ENCODE results near the gene EED. TPM values are rescaled to one million over a fixed set of nuclear protein-coding genes. Genes with fewer than 3 reads are reported as not detected.

EED gene
- total and polyA plus RNA-seq, 9 donors = 14.3 to 24.9 (median 20.0) TPM

DNA sequence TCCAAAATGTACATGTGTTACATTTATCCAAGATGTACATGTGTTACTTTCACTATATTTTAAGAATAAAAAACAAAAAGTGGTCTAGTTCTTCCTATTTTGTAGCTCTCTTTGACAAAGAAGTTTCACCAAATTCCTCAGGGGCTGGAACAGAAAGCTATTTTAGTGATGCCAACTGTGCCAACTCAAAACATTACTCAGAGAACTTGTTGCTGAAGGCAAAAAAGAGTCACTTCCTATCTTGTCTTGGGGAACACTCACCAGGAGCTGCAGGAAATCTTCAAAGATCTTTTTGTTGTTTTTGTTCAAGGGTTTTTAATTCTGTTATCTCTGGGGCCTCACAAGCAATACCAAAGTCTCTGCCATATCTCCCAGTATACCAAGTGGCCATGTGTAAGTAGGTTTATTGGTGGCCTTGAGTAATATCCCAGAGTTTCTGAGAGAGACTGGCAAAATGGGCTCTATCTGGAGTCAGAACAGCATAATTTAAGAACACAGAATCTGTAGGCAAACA is 13.6 kb upstream of the EED start:
- H3K4me1 ChIP-seq (ENCODE audit: control insufficient read depth, insufficient read depth, low read length) = no peaks in the 10 kb centered on the region
- H3K27ac ChIP-seq (ENCODE audit: low read length) = no peak overlapping the region
- H3K27me3 ChIP-seq (ENCODE audit: control insufficient read depth, insufficient read depth, low read length) = no peaks in the 10 kb centered on the region
- no peaks in the 10 kb centered on the region for H3K9me3 ChIP-seq (replicated peaks; ENCODE audit: control insufficient read depth, low read depth, low read length)
- DNase-seq = no peak
- H3K4me3 ChIP-seq (ENCODE audit: low read length) = no peak overlapping the region
- no peaks in the 10 kb centered on the region for H3K36me3 ChIP-seq (ENCODE audit: control insufficient read depth, insufficient read depth, low read length)

DNA sequence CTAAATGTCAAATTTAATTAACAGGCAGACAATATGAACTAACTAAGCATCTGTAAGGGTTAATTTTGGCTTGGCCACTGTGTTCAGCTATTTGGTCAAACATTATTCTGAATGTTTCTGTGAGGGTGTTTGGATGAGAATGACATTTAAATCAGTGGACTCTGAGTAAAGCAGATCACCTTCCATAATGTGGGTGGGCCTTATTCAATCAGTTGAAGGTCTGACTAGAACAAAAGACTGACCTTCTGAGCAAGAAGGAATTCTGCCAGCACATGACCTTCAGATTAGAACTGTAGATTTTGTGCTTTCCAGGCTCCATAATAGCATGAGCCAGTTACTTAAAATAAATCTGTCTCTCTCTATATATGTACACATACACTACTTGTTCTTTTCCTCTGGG is 12.0 kb upstream of the EED start:
- Histone ChIP-seq H3K36me3 (ENCODE audit: control insufficient read depth, insufficient read depth, low read length) (no peaks in the 10 kb centered on the region), H3K4me1 (ENCODE audit: control insufficient read depth, insufficient read depth, low read length) (no peaks in the 10 kb centered on the region), H3K27me3 (ENCODE audit: control insufficient read depth, insufficient read depth, low read length) (no peaks in the 10 kb centered on the region), H3K27ac (ENCODE audit: low read length) (no peak overlapping the region), H3K4me3 (ENCODE audit: low read length) (no peak overlapping the region), H3K9me3 (replicated peaks; ENCODE audit: control insufficient read depth, low read depth, low read length) (no peaks in the 10 kb centered on the region)
- DNase-seq = no peak

- H3K4me3 ChIP-seq (ENCODE audit: low read length) = no peak overlapping the region
- H3K27me3 ChIP-seq (ENCODE audit: control insufficient read depth, insufficient read depth, low read length) = no peaks in the 10 kb centered on the region
- no peak overlapping the region for H3K27ac ChIP-seq (ENCODE audit: low read length)
- no peaks in the 10 kb centered on the region for H3K36me3 ChIP-seq (ENCODE audit: control insufficient read depth, insufficient read depth, low read length)
- no peak for DNase-seq
- WGBS (ENCODE audit: insufficient coverage) = no CpG with 5 or more reads among the region's 2 CpGs
- no peaks in the 10 kb centered on the region for H3K4me1 ChIP-seq (ENCODE audit: control insufficient read depth, insufficient read depth, low read length)
- no peaks in the 10 kb centered on the region for H3K9me3 ChIP-seq (replicated peaks; ENCODE audit: control insufficient read depth, low read depth, low read length)
These were observed 9.6 kb upstream of the EED start for GRCh38 chr11:86234831-86235461.

DNA sequence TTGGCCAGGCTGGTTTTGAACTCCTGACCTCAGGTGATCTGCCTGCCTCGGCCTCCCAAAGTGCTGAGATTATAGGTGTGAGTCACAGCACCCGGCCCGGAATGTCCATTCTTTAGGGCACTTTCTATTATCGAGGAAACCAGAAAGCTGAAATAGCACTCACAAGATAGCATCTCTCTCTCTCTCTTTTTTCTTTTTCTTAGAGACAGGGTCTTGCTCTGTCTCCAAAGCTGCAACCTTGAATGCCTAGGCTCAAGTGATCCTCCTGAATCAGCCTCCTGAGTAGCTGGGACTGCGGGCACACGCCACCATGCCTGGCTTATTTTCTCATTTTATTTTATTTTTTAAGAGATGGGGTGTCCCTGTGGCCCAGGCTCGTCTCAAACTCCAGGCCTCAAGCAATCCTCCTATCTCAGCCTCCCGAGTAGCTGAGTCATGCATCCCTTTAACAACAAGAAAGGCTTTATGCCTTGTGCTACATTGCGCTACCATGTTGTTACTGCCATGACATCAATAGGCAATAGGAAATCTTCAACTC is 7.2 kb upstream of the EED start:
- no peaks in the 10 kb centered on the region for H3K4me1 ChIP-seq (ENCODE audit: control insufficient read depth, insufficient read depth, low read length)
- H3K9me3 ChIP-seq (replicated peaks; ENCODE audit: control insufficient read depth, low read depth, low read length) = no peaks in the 10 kb centered on the region
- H3K27me3 ChIP-seq (ENCODE audit: control insufficient read depth, insufficient read depth, low read length) = no peaks in the 10 kb centered on the region
- 89% methylated on average over 6 of the region's 9 CpGs for WGBS (ENCODE audit: insufficient coverage)
- H3K27ac ChIP-seq (ENCODE audit: low read length) = no peak overlapping the region
- DNase-seq = no peak
- no peaks in the 10 kb centered on the region for H3K36me3 ChIP-seq (ENCODE audit: control insufficient read depth, insufficient read depth, low read length)
- H3K4me3 ChIP-seq (ENCODE audit: low read length) = no peak overlapping the region

DNA sequence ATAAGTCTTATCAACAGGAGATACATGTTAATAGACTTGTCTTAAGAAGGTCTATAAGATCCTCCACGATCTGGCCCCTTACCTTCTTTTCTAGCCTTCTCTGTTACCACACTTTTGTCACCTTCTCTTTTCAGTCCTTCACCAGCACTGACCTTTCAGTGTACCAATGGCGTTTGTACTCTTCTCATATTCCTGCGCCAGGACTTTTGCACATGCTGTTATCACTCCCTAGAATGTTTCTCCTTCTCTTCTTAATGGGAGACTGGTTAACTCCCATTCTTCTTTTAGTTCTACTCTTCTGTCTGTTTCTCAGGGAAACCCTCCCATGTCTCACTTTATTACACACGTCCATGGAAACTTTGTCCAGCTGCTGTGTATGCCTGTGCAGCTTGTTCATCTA is 4.4 kb upstream of the EED start:
- Histone ChIP-seq H3K4me3 (ENCODE audit: low read length) (no peak overlapping the region), H3K9me3 (replicated peaks; ENCODE audit: control insufficient read depth, low read depth, low read length) (no peaks in the 10 kb centered on the region), H3K36me3 (ENCODE audit: control insufficient read depth, insufficient read depth, low read length) (no peaks in the 10 kb centered on the region), H3K4me1 (ENCODE audit: control insufficient read depth, insufficient read depth, low read length) (peaks cover 2% of the 10 kb centered on the region), H3K27ac (ENCODE audit: low read length) (no peak overlapping the region), H3K27me3 (ENCODE audit: control insufficient read depth, insufficient read depth, low read length) (no peaks in the 10 kb centered on the region)
- WGBS (ENCODE audit: insufficient coverage) = 69% methylated on average over 4 of the region's 4 CpGs
- no peak for DNase-seq

- H3K9me3 ChIP-seq (replicated peaks; ENCODE audit: control insufficient read depth, low read depth, low read length) = no peaks in the 10 kb centered on the region
- WGBS (ENCODE audit: insufficient coverage) = no CpG with 5 or more reads among the region's 4 CpGs
- peaks cover 2% of the 10 kb centered on the region for H3K4me1 ChIP-seq (ENCODE audit: control insufficient read depth, insufficient read depth, low read length)
- no peak for DNase-seq
- H3K4me3 ChIP-seq (ENCODE audit: low read length) = no peak overlapping the region
- H3K27me3 ChIP-seq (ENCODE audit: control insufficient read depth, insufficient read depth, low read length) = no peaks in the 10 kb centered on the region
- no peak overlapping the region for H3K27ac ChIP-seq (ENCODE audit: low read length)
- H3K36me3 ChIP-seq (ENCODE audit: control insufficient read depth, insufficient read depth, low read length) = no peaks in the 10 kb centered on the region
These were observed 2.5 kb upstream of the EED start for GRCh38 chr11:86241956-86242535.

DNA sequence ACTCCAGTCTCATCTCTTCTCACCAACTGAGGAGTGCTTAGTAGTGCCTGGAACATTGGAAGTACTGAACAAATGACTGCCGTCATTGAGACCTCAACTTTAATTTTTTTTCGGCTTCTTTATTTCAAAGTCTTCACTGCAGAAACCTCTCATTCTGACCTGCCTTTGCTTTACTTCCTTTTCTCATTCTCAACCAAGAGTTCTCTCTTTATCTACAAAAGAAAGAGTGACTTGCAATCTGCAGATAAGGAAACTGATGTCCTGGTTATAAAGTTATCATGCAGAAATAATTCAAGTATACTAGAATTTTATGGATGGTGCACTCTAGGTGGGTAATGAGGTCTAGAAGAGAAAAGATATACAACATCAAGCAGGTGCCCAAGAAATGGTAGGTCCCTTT is 1.2 kb upstream of the EED start:
- DNase-seq = no peak
- no CpG with 5 or more reads among the region's 2 CpGs for WGBS (ENCODE audit: insufficient coverage)
- Histone ChIP-seq H3K36me3 (ENCODE audit: control insufficient read depth, insufficient read depth, low read length) (no peaks in the 10 kb centered on the region), H3K9me3 (replicated peaks; ENCODE audit: control insufficient read depth, low read depth, low read length) (no peaks in the 10 kb centered on the region), H3K27ac (ENCODE audit: low read length) (no peak overlapping the region), H3K27me3 (ENCODE audit: control insufficient read depth, insufficient read depth, low read length) (no peaks in the 10 kb centered on the region), H3K4me3 (ENCODE audit: low read length) (no peak overlapping the region), H3K4me1 (ENCODE audit: control insufficient read depth, insufficient read depth, low read length) (peaks cover 2% of the 10 kb centered on the region)

DNA sequence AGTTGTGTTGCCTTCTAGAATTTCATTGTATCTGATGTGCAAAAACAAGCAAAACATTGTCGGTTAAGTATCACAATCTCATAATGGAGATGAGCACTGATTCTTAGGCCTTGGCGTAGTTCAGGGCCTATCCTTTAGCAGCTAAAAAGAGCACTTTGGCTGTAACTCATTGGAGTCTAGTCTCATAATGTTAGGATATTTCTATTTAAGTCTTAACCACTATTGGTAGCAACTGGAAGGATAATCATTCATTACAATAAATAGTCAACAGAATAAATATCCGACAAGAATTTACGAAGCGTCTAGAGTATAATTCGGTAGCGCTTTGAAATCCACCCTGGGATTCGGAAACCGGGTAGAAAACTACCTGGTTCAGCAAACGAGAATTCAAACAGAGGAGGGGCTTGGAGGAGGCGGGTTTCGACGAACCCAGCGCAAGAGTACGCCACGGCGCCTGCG is 461 bp upstream of the EED start:
- Histone ChIP-seq H3K27ac (ENCODE audit: low read length) (peak overlapping the region; percentile 100), H3K4me1 (ENCODE audit: control insufficient read depth, insufficient read depth, low read length) (peaks cover 2% of the 10 kb centered on the region), H3K36me3 (ENCODE audit: control insufficient read depth, insufficient read depth, low read length) (no peaks in the 10 kb centered on the region), H3K9me3 (replicated peaks; ENCODE audit: control insufficient read depth, low read depth, low read length) (no peaks in the 10 kb centered on the region), H3K27me3 (ENCODE audit: control insufficient read depth, insufficient read depth, low read length) (no peaks in the 10 kb centered on the region), H3K4me3 (ENCODE audit: low read length) (peak overlapping the region; percentile 95)
- 3% methylated on average over 14 of the region's 18 CpGs for WGBS (ENCODE audit: insufficient coverage)
- no peak for DNase-seq

DNA sequence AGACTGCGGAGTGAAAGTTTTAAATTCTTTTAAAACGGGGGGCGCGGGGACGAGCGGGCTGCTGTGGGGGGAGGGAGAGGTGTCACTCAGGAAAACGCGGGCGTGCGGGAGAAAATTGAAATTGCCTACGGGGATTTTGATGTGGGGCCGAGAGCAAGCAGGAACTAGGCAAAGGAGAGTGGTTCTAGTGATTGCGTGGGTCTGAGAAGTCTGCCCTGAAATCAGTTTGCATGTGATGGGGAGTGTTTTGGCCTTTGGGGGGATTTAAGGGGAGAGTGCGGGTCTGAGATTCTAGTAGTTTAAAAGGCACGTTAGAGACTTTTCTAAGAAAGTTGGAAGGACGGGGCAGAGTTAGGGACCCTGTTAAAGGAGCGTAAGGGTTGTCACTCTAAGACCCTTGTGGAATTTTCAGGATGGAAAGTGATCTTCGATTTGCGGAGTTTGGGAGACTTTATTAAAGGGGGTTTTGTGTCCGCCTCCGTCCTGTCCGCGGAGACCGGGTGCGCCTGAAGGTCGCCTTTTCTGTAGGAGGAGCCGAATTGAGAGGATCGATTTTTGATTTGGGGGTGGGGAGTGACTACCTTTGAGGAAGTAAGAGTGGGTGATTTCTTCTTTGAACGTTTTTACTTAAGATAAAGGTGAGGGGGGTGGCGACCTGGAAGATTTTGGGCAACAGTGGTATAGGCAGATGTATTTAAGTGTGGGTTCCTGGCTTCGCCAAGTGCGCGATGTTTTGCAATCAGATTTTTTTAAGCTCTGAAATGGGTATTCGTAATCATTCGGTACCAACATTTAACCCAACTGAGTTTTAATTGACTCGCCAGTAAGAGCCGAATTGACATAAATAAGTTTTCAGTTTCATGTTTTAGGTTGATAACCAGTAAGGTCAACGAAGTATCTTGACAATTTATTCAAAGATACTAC is 1.1 kb downstream of the EED start:
- WGBS (ENCODE audit: insufficient coverage) = 0% methylated on average over 32 of the region's 38 CpGs
- H3K4me1 ChIP-seq (ENCODE audit: control insufficient read depth, insufficient read depth, low read length) = peaks cover 2% of the 10 kb centered on the region
- DNase-seq = peak; percentile 47

GRCh38 chr11:86246293-86246675 is 1.7 kb downstream of the EED start:
- Histone ChIP-seq H3K27ac (ENCODE audit: low read length) (no peak overlapping the region), H3K4me3 (ENCODE audit: low read length) (peak overlapping the region; percentile 95), H3K36me3 (ENCODE audit: control insufficient read depth, insufficient read depth, low read length) (no peaks in the 10 kb centered on the region), H3K9me3 (replicated peaks; ENCODE audit: control insufficient read depth, low read depth, low read length) (no peaks in the 10 kb centered on the region), H3K27me3 (ENCODE audit: control insufficient read depth, insufficient read depth, low read length) (no peaks in the 10 kb centered on the region), H3K4me1 (ENCODE audit: control insufficient read depth, insufficient read depth, low read length) (peaks cover 2% of the 10 kb centered on the region)
- WGBS (ENCODE audit: insufficient coverage) = no CpG with 5 or more reads among the region's 5 CpGs
- no peak for DNase-seq

More for the DNA sequence above, 1.1 kb downstream of the EED start:
- Histone ChIP-seq H3K9me3 (replicated peaks; ENCODE audit: control insufficient read depth, low read depth, low read length) (no peaks in the 10 kb centered on the region), H3K4me3 (ENCODE audit: low read length) (peak overlapping the region; percentile 95), H3K27me3 (ENCODE audit: control insufficient read depth, insufficient read depth, low read length) (no peaks in the 10 kb centered on the region), H3K36me3 (ENCODE audit: control insufficient read depth, insufficient read depth, low read length) (no peaks in the 10 kb centered on the region), H3K27ac (ENCODE audit: low read length) (peak overlapping the region; percentile 100)
